ENCODE results near the gene OR8G5. TPM values are rescaled to one million over a fixed set of nuclear protein-coding genes. Genes with fewer than 3 reads are reported as not detected.

OR8G5 gene
- polyA plus RNA-seq, 2 donors, result not detected

DNA sequence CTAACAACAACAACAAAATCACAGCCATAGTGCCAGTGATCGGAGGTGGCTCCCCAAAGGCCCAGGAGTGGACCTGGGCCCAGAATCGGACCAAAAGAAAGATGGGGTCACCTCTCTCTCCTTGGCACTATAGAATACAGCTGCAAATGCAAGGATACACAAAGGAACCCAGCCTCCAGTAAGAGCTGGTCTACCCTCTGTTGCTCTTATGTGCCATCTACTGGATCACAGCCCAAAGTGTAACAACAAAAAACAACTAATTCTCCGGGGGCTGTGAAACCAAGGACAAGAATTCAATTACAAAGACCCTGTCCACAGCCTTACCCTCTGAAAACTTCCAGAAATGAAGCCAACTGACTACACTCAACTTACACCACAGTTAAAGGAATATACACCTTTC, 21.6 kb downstream of the OR8G5 start:
- H3K36me3 ChIP-seq (ENCODE audit: control insufficient read depth in 2 of 2, insufficient read depth in 2 of 2, low read length in 1 of 2), result no peaks in the 10 kb centered on the region
- WGBS, 2 donors, result 69 to 73% methylated on average over 3 of the region's 3 CpGs
- no peak overlapping the region for H3K27ac ChIP-seq (ENCODE audit: low read depth in 2 of 2, low read length in 1 of 2)
- H3K27me3 ChIP-seq (ENCODE audit: control insufficient read depth in 1 of 2, insufficient read depth in 2 of 2, low read length in 2 of 2), result no peaks in the 10 kb centered on the region
- H3K4me3 ChIP-seq (ENCODE audit: low read depth in 1 of 2, low read length in 2 of 2), result no peak overlapping the region
- H3K4me1 ChIP-seq (ENCODE audit: control insufficient read depth in 2 of 2, insufficient read depth in 2 of 2, low read length in 1 of 2), result no peaks in the 10 kb centered on the region
- no peaks in the 10 kb centered on the region for H3K9me3 ChIP-seq (ENCODE audit: control insufficient read depth in 2 of 2, insufficient read depth in 1 of 2, low read depth in 1 of 2, low read length in 1 of 2)

DNA sequence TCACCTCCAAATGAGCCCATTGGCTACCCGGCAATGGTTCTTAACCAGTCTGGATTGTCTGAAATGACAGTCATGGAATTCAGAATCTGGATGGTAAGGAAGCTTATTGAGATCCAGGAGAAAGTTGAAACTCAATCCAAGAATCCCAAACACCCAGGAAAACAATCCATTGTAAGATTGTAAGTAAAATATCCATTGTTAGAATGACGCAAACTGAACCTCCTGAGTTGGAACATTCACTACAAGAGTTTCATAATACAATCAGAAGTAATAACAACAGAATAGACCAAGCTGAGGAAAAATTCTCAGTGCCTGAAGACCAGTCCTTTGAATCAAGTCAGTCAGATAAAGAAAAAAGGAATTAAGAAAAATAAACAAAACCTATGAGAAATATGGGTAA, 22.1 kb downstream of the OR8G5 start:
- Histone ChIP-seq H3K4me3 (ENCODE audit: low read depth in 1 of 2, low read length in 2 of 2) (no peak overlapping the region), H3K4me1 (ENCODE audit: control insufficient read depth in 2 of 2, insufficient read depth in 2 of 2, low read length in 1 of 2) (no peaks in the 10 kb centered on the region), H3K27me3 (ENCODE audit: control insufficient read depth in 1 of 2, insufficient read depth in 2 of 2, low read length in 2 of 2) (no peaks in the 10 kb centered on the region), H3K27ac (ENCODE audit: low read depth in 2 of 2, low read length in 1 of 2) (no peak overlapping the region), H3K36me3 (ENCODE audit: control insufficient read depth in 2 of 2, insufficient read depth in 2 of 2, low read length in 1 of 2) (no peaks in the 10 kb centered on the region), H3K9me3 (ENCODE audit: control insufficient read depth in 2 of 2, insufficient read depth in 1 of 2, low read depth in 1 of 2, low read length in 1 of 2) (no peaks in the 10 kb centered on the region)
- 69 to 82% methylated on average over 2 of the region's 2 CpGs for WGBS, 2 donors

DNA sequence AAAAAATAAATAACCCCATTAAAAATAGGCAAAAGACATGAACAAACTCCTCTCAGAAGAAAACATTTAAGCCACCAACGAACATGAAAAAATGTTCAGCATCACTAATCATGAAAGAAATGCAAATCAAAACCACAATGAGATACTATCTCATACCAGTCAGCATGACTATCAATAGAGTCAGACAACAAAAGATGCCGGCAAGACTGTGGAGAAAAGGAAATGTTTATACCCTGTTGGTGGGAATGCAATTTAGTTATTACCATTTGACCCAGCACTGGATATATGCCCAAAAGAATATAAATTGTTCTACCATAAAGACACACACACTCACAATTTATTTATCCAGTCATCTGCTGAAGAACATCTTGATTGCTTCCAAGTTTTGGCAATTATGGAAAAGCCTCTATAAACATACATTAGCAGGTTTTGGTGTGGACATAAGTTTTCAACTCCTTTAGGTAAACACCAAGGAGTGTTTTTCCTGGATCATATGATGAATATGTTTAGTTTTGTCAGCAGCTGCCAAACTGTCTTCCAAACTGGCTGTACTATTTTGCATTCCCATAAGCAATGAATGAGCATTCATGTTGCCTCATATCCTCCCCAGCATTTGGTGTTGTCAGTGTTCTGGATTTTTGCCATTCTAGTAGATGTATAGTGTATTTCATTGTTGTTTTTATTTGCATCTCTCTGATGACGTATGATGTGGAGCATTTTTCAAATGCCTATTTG, 29.6 kb downstream of the OR8G5 start:
- Histone ChIP-seq H3K27ac (ENCODE audit: low read depth in 2 of 2, low read length in 1 of 2) (no peak overlapping the region), H3K36me3 (ENCODE audit: control insufficient read depth in 2 of 2, insufficient read depth in 2 of 2, low read length in 1 of 2) (no peaks in the 10 kb centered on the region), H3K27me3 (ENCODE audit: control insufficient read depth in 1 of 2, insufficient read depth in 2 of 2, low read length in 2 of 2) (no peaks in the 10 kb centered on the region), H3K9me3 (ENCODE audit: control insufficient read depth in 2 of 2, insufficient read depth in 1 of 2, low read depth in 1 of 2, low read length in 1 of 2) (no peaks in the 10 kb centered on the region), H3K4me1 (ENCODE audit: control insufficient read depth in 2 of 2, insufficient read depth in 2 of 2, low read length in 1 of 2) (no peaks in the 10 kb centered on the region), H3K4me3 (ENCODE audit: low read depth in 1 of 2, low read length in 2 of 2) (no peak overlapping the region)
- 45 to 47% methylated on average over 3 of the region's 3 CpGs for WGBS, 2 donors

DNA sequence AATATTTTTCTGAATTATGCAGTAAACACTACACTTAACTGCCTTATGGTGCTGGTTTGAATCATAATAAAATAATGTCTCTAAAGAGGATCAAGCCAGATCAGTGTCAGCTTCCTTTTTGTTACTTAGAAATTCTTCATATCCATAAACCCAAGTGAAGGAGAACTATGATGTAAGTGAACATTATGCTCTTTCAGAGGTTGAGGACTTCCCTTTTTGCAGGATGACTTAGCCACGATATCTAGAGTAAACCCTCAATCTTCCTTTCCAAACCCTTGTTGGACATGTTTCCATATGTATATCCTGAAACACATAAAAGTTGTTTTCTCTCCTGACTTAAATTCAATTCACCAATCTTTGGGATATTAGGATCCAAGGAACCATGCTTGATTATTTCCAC, 38.5 kb downstream of the OR8G5 start:
- H3K4me1 ChIP-seq (ENCODE audit: control insufficient read depth in 2 of 2, insufficient read depth in 2 of 2, low read length in 1 of 2), result no peaks in the 10 kb centered on the region
- no peak overlapping the region for H3K4me3 ChIP-seq (ENCODE audit: low read depth in 1 of 2, low read length in 2 of 2)
- no peaks in the 10 kb centered on the region for H3K27me3 ChIP-seq (ENCODE audit: control insufficient read depth in 1 of 2, insufficient read depth in 2 of 2, low read length in 2 of 2)
- H3K9me3 ChIP-seq (ENCODE audit: control insufficient read depth in 2 of 2, insufficient read depth in 1 of 2, low read depth in 1 of 2, low read length in 1 of 2), result no peaks in the 10 kb centered on the region
- H3K27ac ChIP-seq (ENCODE audit: low read depth in 2 of 2, low read length in 1 of 2), result no peak overlapping the region
- no peaks in the 10 kb centered on the region for H3K36me3 ChIP-seq (ENCODE audit: control insufficient read depth in 2 of 2, insufficient read depth in 2 of 2, low read length in 1 of 2)
- 63 to 68% methylated on average over 1 of the region's 1 CpG for WGBS, 2 donors

DNA sequence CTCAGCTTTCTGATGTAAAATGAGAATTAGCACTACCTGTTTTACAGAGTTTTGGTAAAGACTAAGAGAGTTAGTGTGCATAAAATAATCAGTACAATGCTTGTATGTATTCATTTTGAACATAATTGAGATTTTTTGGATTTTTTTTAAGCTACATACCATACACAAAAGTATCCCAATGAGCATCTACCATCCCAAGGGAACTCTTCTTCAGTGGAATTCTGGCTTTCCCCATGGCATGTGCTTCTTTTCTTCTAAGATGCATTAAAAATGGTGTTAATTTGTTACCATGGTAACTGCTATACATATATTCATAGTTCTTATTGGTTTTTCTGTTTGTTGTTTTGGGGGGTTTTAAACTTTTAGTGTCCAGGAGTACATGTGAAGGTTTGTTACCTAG, 39.8 kb downstream of the OR8G5 start:
- Histone ChIP-seq H3K4me3 (ENCODE audit: low read depth in 1 of 2, low read length in 2 of 2) (no peak overlapping the region), H3K36me3 (ENCODE audit: control insufficient read depth in 2 of 2, insufficient read depth in 2 of 2, low read length in 1 of 2) (no peaks in the 10 kb centered on the region), H3K27me3 (ENCODE audit: control insufficient read depth in 1 of 2, insufficient read depth in 2 of 2, low read length in 2 of 2) (no peaks in the 10 kb centered on the region), H3K27ac (ENCODE audit: low read depth in 2 of 2, low read length in 1 of 2) (no peak overlapping the region), H3K9me3 (ENCODE audit: control insufficient read depth in 2 of 2, insufficient read depth in 1 of 2, low read depth in 1 of 2, low read length in 1 of 2) (no peaks in the 10 kb centered on the region), H3K4me1 (ENCODE audit: control insufficient read depth in 2 of 2, insufficient read depth in 2 of 2, low read length in 1 of 2) (no peaks in the 10 kb centered on the region)

DNA sequence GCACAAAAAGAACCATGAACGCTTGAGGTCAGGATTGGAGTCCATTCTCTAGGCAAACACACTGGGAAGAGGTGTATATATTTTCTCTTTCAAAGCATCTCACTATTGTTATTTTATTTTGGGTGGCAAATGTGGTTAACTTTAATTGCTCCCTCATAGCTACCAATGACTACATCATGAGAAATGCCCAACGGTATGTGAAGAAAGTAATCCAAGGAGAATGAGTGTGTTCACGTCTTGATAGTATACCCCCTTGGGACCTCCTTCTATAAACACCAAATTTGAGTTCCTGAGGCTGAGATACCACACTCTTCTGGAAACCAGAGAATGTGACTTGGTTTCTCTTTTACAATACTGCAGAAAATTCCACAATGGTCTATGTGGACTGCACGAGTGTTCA, 41.7 kb downstream of the OR8G5 start:
- Histone ChIP-seq H3K9me3 (ENCODE audit: control insufficient read depth in 2 of 2, insufficient read depth in 1 of 2, low read depth in 1 of 2, low read length in 1 of 2) (no peaks in the 10 kb centered on the region), H3K4me3 (ENCODE audit: low read depth in 1 of 2, low read length in 2 of 2) (no peak overlapping the region), H3K36me3 (ENCODE audit: control insufficient read depth in 2 of 2, insufficient read depth in 2 of 2, low read length in 1 of 2) (no peaks in the 10 kb centered on the region), H3K27me3 (ENCODE audit: control insufficient read depth in 1 of 2, insufficient read depth in 2 of 2, low read length in 2 of 2) (no peaks in the 10 kb centered on the region), H3K4me1 (ENCODE audit: control insufficient read depth in 2 of 2, insufficient read depth in 2 of 2, low read length in 1 of 2) (no peaks in the 10 kb centered on the region), H3K27ac (ENCODE audit: low read depth in 2 of 2, low read length in 1 of 2) (no peak overlapping the region)
- 77 to 87% methylated on average over 4 of the region's 4 CpGs for WGBS, 2 donors

DNA sequence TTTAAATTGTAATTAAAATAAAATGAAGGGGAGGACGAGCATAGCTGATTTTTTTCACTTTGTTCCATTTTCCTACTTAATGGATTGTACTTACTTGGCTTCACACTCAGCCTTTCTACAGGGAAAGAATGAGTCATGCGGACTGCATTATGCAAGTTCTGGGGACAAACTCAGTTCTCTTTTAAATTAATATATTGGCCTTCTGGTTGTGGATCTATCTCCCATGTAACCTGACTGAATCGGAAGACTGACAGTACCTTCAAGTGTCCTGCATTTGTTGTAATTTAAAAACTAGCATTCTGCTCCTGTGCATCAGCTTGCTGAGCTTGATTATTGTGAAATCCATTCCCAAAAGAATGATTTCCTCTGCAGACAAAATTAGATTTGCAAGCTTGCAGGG, 45.4 kb downstream of the OR8G5 start:
- Histone ChIP-seq H3K9me3 (ENCODE audit: control insufficient read depth in 2 of 2, insufficient read depth in 1 of 2, low read depth in 1 of 2, low read length in 1 of 2) (no peaks in the 10 kb centered on the region), H3K27ac (ENCODE audit: low read depth in 2 of 2, low read length in 1 of 2) (no peak overlapping the region), H3K27me3 (ENCODE audit: control insufficient read depth in 1 of 2, insufficient read depth in 2 of 2, low read length in 2 of 2) (no peaks in the 10 kb centered on the region), H3K4me1 (ENCODE audit: control insufficient read depth in 2 of 2, insufficient read depth in 2 of 2, low read length in 1 of 2) (no peaks in the 10 kb centered on the region), H3K4me3 (ENCODE audit: low read depth in 1 of 2, low read length in 2 of 2) (no peak overlapping the region), H3K36me3 (ENCODE audit: control insufficient read depth in 2 of 2, insufficient read depth in 2 of 2, low read length in 1 of 2) (no peaks in the 10 kb centered on the region)
- WGBS, 2 donors, result 74 to 78% methylated on average over 3 of the region's 3 CpGs

DNA sequence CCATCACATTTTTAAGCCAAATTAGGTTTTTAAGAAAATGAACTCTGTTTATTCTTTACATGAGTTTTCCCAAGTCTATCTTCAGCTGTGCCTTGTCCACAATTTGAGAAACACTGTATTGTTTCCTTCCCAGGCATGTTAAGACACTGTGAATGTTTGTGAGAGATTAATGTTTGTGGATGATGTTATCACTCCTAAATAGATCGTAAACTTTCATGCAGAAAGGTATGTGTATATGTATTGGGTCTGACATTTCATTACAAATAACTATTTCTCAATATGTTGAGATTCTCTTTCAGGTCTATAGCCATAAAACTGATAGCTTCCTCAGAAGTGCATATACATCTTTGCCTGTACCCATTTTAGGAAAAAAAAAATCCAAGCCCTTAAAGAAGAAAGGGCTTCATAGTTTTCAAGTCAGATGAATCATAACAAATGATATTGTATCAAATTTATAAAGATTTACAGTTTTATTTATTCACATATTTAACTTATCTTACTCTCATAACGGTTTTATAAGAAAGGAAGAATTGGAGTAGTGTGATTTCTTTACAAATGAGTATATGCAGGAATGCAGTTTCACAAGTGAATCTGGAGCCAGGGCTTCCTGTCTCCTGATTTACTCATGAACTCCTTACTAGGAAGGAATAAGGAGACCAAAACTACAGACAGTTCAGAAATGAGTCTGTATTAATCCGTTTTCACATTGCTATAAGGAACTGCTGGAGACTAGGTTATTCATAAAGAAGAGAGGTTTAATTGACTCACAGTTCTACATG, 46.4 kb downstream of the OR8G5 start:
- Histone ChIP-seq H3K27ac (ENCODE audit: low read depth in 2 of 2, low read length in 1 of 2) (no peak overlapping the region), H3K36me3 (ENCODE audit: control insufficient read depth in 2 of 2, insufficient read depth in 2 of 2, low read length in 1 of 2) (no peaks in the 10 kb centered on the region), H3K4me1 (ENCODE audit: control insufficient read depth in 2 of 2, insufficient read depth in 2 of 2, low read length in 1 of 2) (no peaks in the 10 kb centered on the region), H3K4me3 (ENCODE audit: low read depth in 1 of 2, low read length in 2 of 2) (no peak overlapping the region), H3K9me3 (ENCODE audit: control insufficient read depth in 2 of 2, insufficient read depth in 1 of 2, low read depth in 1 of 2, low read length in 1 of 2) (no peaks in the 10 kb centered on the region), H3K27me3 (ENCODE audit: control insufficient read depth in 1 of 2, insufficient read depth in 2 of 2, low read length in 2 of 2) (no peaks in the 10 kb centered on the region)
- WGBS, 2 donors, result 38 to 44% methylated on average over 3 of the region's 3 CpGs

DNA sequence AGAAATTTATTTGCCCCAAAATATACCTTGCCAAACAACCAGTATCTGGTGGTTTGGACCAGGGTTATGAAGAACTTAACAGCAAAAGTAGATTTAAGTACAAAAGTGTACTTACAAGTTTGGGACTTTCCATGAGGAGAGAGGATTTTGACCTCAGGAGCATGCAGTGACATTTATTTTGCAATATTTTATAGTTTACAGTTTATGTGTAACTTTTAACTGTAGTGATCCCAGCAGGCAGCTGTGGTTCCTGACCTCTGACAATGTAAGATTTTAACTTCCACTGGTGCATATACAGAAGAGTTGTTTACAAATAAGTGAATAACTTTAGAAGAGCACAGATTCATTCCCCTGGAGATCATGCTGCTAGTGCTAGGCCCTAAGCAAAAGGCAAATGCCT, 50.9 kb downstream of the OR8G5 start:
- Histone ChIP-seq H3K4me1 (ENCODE audit: control insufficient read depth in 2 of 2, insufficient read depth in 2 of 2, low read length in 1 of 2) (no peaks in the 10 kb centered on the region), H3K27me3 (ENCODE audit: control insufficient read depth in 1 of 2, insufficient read depth in 2 of 2, low read length in 2 of 2) (no peaks in the 10 kb centered on the region), H3K9me3 (ENCODE audit: control insufficient read depth in 2 of 2, insufficient read depth in 1 of 2, low read depth in 1 of 2, low read length in 1 of 2) (no peaks in the 10 kb centered on the region), H3K36me3 (ENCODE audit: control insufficient read depth in 2 of 2, insufficient read depth in 2 of 2, low read length in 1 of 2) (no peaks in the 10 kb centered on the region), H3K4me3 (ENCODE audit: low read depth in 1 of 2, low read length in 2 of 2) (no peak overlapping the region), H3K27ac (ENCODE audit: low read depth in 2 of 2, low read length in 1 of 2) (no peak overlapping the region)

DNA sequence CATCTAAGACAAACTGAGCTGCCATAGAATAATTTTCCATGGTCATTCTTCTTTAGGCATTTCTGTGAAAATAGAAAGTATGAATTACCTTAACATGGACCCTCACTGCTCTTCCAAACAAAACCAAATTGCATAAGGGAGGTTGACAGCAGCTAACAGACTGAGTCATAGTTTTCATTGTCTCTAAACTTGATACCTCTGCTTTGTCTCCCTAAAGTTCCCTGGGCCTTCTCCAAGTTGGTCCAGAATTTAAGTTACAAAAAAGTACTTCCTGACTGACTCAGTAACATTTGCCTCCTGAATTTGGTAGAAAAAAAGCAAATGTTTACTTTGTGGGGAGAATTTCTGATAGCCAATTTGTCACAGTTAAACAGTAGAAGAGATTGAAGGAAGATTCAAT, 54.5 kb downstream of the OR8G5 start:
- Histone ChIP-seq H3K4me1 (ENCODE audit: control insufficient read depth in 2 of 2, insufficient read depth in 2 of 2, low read length in 1 of 2) (no peaks in the 10 kb centered on the region), H3K27ac (ENCODE audit: low read depth in 2 of 2, low read length in 1 of 2) (no peak overlapping the region), H3K36me3 (ENCODE audit: control insufficient read depth in 2 of 2, insufficient read depth in 2 of 2, low read length in 1 of 2) (no peaks in the 10 kb centered on the region), H3K4me3 (ENCODE audit: low read depth in 1 of 2, low read length in 2 of 2) (no peak overlapping the region), H3K9me3 (ENCODE audit: control insufficient read depth in 2 of 2, insufficient read depth in 1 of 2, low read depth in 1 of 2, low read length in 1 of 2) (no peaks in the 10 kb centered on the region), H3K27me3 (ENCODE audit: control insufficient read depth in 1 of 2, insufficient read depth in 2 of 2, low read length in 2 of 2) (no peaks in the 10 kb centered on the region)

Data from esophagus (tissue), 2 donors.